ENCODE measurements around the gene ETDC. TPM values are rescaled to one million over a fixed set of nuclear protein-coding genes. Genes with fewer than 3 reads are reported as not detected.
"Not testable (repeated sequence)": the region's sequence is repeated elsewhere in the genome, so short reads cannot be mapped to it uniquely, and the experiment has no call there.

The ETDC gene
- not detected for total RNA-seq

DNA sequence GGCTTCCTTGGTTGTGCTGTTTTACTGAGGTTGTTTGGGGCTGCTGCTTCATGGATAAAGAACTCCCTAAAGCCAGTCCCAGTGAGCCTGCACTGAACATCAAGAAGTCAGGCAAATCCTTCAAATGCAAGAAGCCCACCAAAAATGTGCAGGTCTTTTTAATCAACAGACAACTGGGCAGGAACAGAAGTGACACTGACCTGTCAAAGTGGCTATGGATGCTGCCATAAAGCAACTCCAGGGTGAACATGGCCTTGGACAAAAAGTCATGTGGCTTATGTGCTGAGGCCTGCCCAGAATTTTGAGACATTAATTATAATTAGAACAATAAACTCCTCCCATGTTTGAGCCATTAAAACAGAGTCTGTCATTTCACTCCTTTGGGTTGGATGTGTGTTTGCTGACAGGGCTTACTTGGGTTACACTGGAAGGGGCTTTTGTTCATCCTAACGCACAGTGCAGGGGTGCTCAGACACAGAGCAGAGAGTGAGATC, at the start of gene ETDC:
Gene ETDC (plus strand): TSS at position 51 of the 494 bp plus-strand sequence. CDS start 0 bp downstream, at position 51.
- ChIA-PET CTCF (no interaction called here), POLR2A (no interaction called here)

DNA sequence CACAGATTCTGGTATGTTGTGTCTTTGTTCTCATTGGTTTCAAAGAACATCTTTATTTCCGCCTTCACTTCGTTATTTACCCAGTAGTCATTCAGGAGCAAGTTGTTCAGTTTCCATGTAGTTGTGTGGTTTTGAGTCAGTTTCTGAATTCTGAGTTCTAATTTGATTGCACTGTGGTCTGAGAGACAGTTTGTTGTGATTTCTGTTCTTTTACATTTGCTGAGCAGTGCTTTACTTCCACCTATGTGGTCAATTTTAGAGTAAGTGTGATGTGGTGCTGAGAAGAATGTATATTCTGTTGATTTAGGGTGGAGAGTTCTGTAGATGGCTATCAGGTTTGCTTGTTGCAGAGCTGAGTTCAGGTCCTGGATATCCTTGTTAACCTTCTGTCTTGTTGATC, 48.3 kb upstream of the ETDC start:
- POLR2A ChIA-PET, CTCF ChIA-PET: not testable (repeated sequence)

DNA sequence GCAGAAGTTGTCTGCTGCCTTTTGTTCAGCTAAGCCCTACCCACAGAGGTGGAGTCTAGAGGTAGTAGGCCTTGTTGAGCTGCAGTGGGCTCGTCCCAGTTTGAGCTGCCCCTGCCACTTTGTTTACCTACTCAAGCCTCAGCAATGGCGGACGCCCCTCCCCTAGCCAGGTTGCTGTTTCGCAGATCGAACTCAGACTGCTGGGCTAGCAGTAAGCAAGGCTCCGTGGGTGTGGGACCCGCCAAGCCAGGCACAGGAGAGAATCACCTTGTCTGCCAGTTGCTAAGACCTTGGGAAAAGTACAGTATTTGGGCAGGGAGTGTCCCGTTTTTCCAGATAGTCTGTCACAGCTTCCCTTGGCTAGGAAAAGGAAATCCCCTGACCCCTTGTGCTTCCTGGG, 45.9 kb upstream of the ETDC start:
- POLR2A ChIA-PET, CTCF ChIA-PET: not testable (repeated sequence)

DNA sequence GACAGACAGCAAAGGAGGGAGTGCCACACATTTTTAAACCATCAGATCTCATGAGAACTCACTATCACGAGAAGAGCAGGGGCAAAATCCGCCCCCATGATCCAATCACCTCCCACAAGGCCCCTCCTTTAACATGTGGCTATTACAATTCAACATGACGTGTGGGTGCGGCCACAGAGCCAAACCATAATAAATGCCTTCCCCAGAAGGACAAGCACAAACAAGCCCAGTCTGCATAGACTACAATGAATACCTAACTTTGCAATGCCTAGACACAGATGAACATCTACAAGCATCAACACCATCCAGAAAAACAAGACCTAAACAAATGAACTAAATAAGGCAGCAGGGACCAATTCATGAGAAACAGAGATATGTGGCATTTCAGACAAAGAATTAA, 45.1 kb upstream of the ETDC start:
- POLR2A ChIA-PET, result no interaction called here
- CTCF ChIA-PET, result no interaction called here

GRCh38 chrX:135273162-135273561, 36.1 kb upstream of the ETDC start:
- ChIA-PET POLR2A (no interaction called here), CTCF (no interaction called here)

- CTCF ChIA-PET, result no interaction called here
Measured at GRCh38 chrX:135275973-135276372, 33.3 kb upstream of the ETDC start.

GRCh38 chrX:135287266-135287823, 21.9 kb upstream of the ETDC start:
- ChIA-PET CTCF (no interaction called here), POLR2A (no interaction called here)

More at GRCh38 chrX:135275973-135276372, 33.3 kb upstream of the ETDC start:
- POLR2A ChIA-PET, result no interaction called here

DNA sequence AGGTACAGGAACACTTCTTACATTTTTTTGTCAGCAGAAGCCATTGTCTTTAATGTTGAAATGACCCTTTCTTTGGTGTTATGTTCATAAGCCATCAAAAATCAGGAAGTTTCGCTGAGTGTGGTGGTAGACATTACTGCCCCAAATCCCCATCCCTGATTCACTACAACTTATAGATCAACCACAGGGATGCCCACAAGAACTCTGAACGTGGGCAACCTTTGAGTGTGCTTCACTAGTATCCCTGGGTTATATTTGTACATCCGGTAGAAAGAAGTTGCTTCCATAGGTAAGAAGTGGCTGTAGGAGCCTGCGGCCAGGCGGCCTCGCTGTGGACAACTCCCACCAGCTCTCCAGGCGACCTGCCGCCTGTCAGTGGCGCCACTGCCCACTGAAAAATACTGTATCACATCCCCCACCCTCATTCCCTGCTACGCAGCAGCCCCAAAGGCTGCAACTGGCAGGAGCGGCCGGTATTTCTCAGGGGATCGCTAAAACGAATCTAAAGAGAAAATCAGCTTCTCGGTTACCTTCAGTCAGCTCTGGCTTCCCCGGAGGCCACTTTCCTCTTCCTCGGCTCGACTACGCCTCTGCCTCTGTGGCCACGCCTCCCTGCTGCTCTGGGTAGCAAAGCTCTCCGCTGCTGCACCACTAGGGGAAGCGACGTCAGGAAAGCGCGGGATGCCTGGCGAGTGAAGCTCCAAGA, 13.9 kb upstream of the ETDC start:
- ChIA-PET CTCF (interaction anchor here (1.0 to 1.7 kb wide), 2 partner anchors 44 to 47 kb away, joined by 3 to 4 read pairs; no protein-coding TSS in a partner anchor), POLR2A (no interaction called here)

GRCh38 chrX:135295944-135296305, 13.4 kb upstream of the ETDC start:
- CTCF ChIA-PET, result interaction anchor here (1.0 to 1.7 kb wide), 2 partner anchors 44 to 46 kb away, joined by 3 to 4 read pairs; no protein-coding TSS in a partner anchor
- POLR2A ChIA-PET, result no interaction called here

DNA sequence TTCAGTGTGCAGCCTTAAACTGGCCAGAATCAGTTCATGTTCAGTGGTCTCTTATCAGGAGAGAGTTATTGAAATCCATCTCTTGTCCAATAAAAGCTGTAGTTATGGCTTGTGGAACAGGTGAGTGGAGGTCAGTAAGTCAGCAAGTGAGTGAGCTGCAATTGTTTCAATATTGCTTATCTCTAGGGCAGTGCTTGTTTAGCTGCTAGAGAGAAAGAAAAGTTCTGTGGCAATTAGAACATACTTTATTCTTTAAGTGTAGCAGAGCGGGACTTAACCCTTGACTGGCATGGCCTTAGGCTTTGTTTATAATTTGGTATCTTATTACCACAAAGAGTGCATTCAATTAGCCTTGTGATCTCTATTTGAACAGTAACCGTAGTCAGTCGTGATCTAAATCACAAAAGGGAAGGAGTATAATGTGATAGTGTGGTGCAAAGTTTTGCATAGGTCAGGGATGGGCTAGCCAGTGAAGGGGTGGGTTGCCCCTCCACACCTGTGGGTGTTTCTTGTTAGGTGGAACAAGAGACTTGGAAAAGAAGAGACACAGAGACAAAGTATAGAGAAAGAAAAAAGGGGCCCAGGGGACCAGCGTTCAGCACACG, 6.9 kb upstream of the ETDC start:
- POLR2A ChIA-PET, result no interaction called here
- CTCF ChIA-PET, result no interaction called here

GRCh38 chrX:135304741-135305140, 4.5 kb upstream of the ETDC start:
- ChIA-PET POLR2A (no interaction called here), CTCF (interaction anchor here (0.6 kb wide), 1 partner anchor 720 kb away, joined by 7 read pairs; no protein-coding TSS in a partner anchor)

DNA sequence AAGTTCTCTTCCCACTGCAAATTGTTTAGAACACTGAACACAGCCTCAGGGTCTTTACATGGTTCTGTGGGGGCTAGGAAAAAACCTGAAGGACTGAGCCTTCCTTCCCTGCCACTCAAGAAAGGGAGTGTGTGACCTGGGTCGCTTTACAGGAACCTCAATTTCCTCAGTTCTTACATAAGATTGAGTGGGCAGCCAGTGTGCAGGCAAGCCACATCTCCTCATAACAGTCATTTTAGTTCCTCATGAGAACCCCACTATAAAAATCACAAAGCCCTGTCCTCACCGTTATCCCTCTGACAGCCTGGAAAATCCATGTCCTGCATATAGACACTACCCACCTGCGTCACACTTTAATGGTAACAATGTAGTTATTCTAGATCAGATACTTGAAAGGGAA, 2.1 kb upstream of the ETDC start:
- POLR2A ChIA-PET, result no interaction called here
- CTCF ChIA-PET, result no interaction called here

DNA sequence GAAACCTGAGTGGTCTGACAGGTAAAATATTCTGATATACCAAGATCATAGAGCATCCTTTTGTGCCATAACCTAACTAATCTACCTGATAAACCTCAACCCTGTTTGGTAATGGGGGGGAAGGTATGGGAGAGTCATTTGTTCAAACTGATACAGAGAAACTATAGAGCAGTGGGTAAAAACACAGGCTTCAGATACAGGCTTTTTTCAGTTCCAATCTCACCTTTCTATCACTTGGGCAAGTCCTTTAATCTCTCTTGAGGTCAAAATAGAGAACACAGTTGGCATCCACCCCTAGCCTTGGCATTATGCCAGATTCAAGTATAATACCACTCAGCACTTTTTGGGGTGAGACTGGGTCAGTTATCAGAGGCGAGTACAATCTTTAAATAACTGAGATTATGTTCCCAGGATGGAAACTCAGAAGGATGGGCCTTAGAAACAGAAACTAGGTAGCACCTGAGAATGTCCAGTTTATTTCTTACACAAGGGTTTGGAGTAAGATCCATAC, 880 bp upstream of the ETDC start:
- CTCF ChIA-PET, result no interaction called here

DNA sequence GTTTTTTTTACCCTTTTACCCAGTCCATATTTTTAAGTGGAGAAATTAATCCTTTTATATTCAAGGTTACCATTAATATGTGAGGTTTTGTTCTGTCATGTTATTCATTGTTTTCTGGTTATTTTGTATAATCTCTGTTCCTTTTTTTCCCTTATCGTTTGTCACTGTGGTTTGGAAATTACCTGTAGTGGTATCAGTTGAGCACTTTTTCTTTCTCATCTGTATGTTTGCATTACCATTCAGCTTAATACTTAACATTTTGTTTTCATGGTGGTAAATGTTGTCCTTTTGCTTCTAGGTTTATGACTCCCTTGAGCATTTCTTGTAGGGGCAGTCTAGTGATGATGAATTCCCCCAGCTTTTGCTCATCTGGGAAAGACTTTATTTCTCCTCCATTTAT, 6.6 kb downstream of the ETDC start:
- ChIA-PET POLR2A (no interaction called here), CTCF (no interaction called here)

More for the DNA sequence above, 880 bp upstream of the ETDC start:
- POLR2A ChIA-PET, result no interaction called here

DNA sequence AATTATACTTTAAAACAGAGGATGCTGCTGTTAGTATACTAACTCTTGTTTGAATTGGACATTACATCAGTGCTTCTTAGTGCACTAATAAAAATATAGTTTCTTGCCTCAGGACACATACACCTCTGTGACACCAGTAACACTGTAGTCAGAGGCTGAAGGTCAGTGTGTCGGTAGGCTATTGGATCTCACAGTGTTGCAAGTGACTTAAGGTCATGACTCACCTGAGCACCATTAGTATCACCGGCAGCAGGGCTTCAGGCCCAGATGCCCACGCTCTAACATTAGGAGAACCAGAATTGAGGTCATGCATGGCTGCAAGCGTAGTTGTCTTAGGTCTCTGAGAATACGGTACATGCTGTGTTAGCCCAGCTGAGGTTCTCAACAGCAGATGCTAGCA, 15.2 kb downstream of the ETDC start:
- ChIA-PET POLR2A (no interaction called here), CTCF (no interaction called here)

GRCh38 chrX:135325036-135325818, 15.9 kb downstream of the ETDC start:
- CTCF ChIA-PET, POLR2A ChIA-PET: not testable (repeated sequence)

- CTCF ChIA-PET, result no interaction called here
- POLR2A ChIA-PET, result no interaction called here
Measured at GRCh38 chrX:135327299-135327698, 18.0 kb downstream of the ETDC start.

- CTCF ChIA-PET, result no interaction called here
- POLR2A ChIA-PET, result no interaction called here
Measured at GRCh38 chrX:135328421-135329005, 19.2 kb downstream of the ETDC start.

DNA sequence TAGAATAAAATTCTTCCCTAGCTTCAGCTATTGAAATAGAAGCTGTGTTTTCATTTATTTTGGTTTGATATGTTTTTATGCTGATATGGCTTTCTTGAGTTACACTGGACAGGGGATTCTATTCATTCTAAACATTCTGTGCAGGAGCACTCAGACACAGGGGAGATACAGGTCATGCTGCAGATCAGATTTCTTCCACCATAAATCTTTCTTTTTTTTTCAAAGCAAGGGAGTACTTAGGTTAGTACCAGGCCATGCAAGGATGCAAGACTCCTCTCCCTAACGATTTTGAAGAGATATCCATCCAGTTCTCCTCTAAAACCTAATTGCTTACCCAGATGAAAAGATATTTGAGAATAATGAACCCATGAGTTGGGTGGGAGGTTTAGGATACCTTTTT, 21.4 kb downstream of the ETDC start:
- POLR2A ChIA-PET, result no interaction called here

DNA sequence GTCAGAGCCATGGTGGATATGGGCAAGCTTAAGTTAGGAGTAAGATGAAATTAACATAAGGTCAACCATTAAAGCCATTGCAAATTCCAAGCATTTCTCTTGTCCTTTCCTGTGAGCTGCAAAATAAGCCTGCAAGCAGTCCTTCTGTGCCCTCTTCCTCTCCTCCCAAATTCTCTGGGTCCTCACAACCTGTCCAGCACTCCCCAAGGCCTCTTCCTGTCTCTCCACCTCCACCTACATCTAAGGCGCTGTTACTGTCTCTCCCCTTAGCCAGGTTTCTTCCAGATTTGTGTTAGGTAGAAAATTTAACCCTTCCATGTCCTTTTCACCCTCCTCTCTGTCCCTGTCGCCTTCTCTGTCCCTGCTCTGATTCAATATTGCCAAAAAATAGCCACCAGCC, 22.2 kb downstream of the ETDC start:
- CTCF ChIA-PET, result no interaction called here

More for the DNA sequence above, 21.4 kb downstream of the ETDC start:
- CTCF ChIA-PET, result no interaction called here

More for the DNA sequence above, 22.2 kb downstream of the ETDC start:
- POLR2A ChIA-PET, result no interaction called here
